Sigmoid colon (tissue), 4 donors: ENCODE data around the gene GBGT1.

Experiments
- EP300 ChIP-seq, 4 donors: sonication (generic); formaldehyde crosslinking; IDR thresholded peaks; one replicate each; pipeline ENCODE4 v1.6.1; 2017; ENCODE audit warnings: antibody characterized with exemption in 4 of 4
- POLR2A ChIP-seq, 2 donors: fragments of 450-650 bp; IDR thresholded peaks; one replicate each; pipeline ENCODE4 v1.6.1; 2016; ENCODE audit warnings: antibody characterized with exemption in 2 of 2, mild to moderate bottlenecking in 2 of 2, moderate library complexity in 2 of 2

- TF ChIP-seq POLR2A (IDR thresholded peaks at IDR 0.05) (no peak), EP300 (IDR thresholded peaks at IDR 0.05) (no peak)
Measured at GRCh38 chr9:133189826-133190225, 26.1 kb upstream of the GBGT1 start.
